HG02623 (cell line): ENCODE data around the gene MTMR6.
"Not testable (repeated sequence)": the region's sequence is repeated elsewhere in the genome, so short reads cannot be mapped to it uniquely, and the experiment has no call there.

Experiments
- ATAC-seq: cut with Tn5 transposase; IDR thresholded peaks from one replicate; pipeline ENCODE4 v1.9.1; 2021; ENCODE audit warnings: moderate library complexity; ENCODE audit not compliant: unreplicated experiment

The MTMR6 gene

DNA sequence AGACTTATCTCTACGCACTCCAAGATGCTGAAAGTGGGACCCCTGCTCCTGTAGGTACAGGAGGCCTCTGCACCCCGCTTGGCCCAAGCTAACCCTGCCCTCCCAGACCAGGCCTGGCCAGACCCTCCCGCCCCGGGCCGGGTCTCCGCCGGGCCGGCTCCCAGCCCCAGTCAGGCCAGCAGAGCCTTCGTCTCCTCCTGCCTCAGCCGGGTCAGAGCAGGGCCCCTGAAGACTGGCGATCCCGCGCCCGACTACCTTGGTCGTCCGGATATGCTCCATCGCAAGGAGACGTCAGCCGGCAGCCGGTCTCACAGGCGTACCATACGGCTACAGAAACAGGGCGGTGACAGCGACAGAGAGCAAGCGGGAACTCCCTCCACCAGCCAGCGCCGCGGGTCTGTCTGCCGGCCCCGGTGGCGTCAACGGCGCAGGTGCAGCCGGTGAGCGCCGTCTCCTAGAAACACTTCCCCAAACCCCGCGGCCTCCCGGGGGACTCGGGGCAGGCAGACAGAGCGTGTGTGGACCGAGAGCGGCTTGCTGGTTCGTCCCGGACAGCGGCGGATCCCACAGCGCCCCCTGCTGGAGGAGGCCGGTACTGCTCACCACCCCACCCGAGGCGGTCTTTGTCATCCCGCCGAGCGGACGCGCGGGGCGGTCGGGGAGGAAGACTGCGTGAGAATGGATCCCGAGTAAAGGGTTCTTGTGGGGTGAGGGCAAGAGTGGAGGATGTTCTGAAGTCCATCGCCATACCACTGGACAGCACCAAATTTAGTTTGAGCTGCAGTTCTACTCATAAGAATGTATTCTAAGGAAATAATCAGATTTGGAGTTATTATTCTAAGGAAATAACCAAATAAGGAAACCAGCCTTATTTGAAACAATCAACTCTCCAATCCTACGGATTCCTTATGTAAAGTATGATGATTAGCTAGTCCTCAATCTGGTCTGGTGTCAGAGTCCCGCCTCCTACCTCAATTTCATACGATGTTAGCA, at the start of gene MTMR6:
TSS of gene MTMR6 (minus strand) at position 520 of the 993 bp plus-strand sequence. CDS start at position 279, 241 bp downstream.
- peak; percentile 97 for ATAC-seq

DNA sequence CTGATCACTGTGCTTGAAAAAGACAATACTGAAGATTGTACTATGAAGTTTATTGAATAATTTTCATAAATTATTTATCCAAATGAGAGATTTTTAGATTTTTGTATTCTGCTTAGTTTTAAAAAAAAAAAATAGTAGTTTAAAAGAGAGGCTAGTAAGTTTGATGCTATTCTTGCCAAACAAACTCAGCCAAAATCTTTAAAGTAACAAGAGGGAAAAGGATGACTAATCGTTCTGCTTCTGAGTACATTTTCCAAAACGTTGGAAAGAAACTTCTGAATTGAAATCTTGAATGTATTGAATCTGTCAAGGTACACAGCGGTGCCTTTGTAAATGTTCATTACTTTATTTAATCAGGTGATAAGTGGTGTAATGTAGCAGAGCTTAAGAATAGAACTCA, 48.6 kb upstream of the MTMR6 start:
- no peak for ATAC-seq

- no peak for ATAC-seq
Observed at GRCh38 chr13:25330541-25330940, 43.3 kb upstream of the MTMR6 start.

- no peak for ATAC-seq
Observed at GRCh38 chr13:25329706-25330105, 42.4 kb upstream of the MTMR6 start.

GRCh38 chr13:25324100-25324499, 36.8 kb upstream of the MTMR6 start:
- ATAC-seq = no peak

GRCh38 chr13:25319771-25320170, 32.5 kb upstream of the MTMR6 start:
- no peak for ATAC-seq

DNA sequence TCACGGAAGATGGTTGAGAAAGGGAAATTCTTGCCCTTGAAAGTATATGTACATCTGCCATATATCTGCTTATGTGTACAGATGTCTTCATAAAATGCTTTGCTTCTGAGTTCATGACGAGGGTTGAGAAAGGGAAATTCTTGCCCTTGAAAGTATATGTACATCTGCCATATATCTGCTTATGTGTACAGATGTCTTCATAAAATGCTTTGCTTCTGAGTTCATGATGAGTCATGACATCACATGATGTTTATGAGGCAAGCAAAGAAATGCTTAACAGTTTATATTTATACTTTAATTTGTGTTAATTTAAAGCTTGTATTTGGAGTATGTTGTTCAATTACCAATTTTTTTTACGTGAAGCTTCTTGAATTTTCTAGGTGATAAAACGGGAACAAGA, 31.7 kb upstream of the MTMR6 start:
- ATAC-seq = not testable (repeated sequence)

GRCh38 chr13:25310891-25311290, 23.6 kb upstream of the MTMR6 start:
- ATAC-seq = no peak

GRCh38 chr13:25306671-25307464, 19.6 kb upstream of the MTMR6 start:
- no peak for ATAC-seq

GRCh38 chr13:25302121-25302520, 14.8 kb upstream of the MTMR6 start:
- no peak for ATAC-seq

- ATAC-seq = peak; percentile 98
Observed at GRCh38 chr13:25301347-25302113, 14.2 kb upstream of the MTMR6 start, which contains the start of gene NUP58. Gene NUP58, plus strand, starts transcription at chr13:25301625. Its CDS starts 149 bp downstream, at chr13:25301774.

GRCh38 chr13:25300861-25301346, 13.6 kb upstream of the MTMR6 start:
- peak; percentile 12 for ATAC-seq

- ATAC-seq = no peak
Observed at GRCh38 chr13:25295701-25296100, 8.4 kb upstream of the MTMR6 start.

GRCh38 chr13:25295228-25295627, 7.9 kb upstream of the MTMR6 start:
- ATAC-seq = no peak

- ATAC-seq = no peak
Observed at GRCh38 chr13:25292301-25292700, 5.0 kb upstream of the MTMR6 start.

GRCh38 chr13:25291691-25292090, 4.4 kb upstream of the MTMR6 start:
- no peak for ATAC-seq

- no peak for ATAC-seq
Observed at GRCh38 chr13:25288966-25289365, 1.7 kb upstream of the MTMR6 start.

GRCh38 chr13:25286308-25286968, 850 bp downstream of the MTMR6 start:
- ATAC-seq = peak; percentile 12

- ATAC-seq = peak; percentile 19
Observed at GRCh38 chr13:25281935-25282332, 5.4 kb downstream of the MTMR6 start.
